Ectodermal cell (in vitro differentiated cells): Measurements from ENCODE around the gene ADARB1.

Experiments
- H3K27ac ChIP-seq: 2 replicates; pipeline ENCODE4 v1.7.0; 2013; ENCODE audit warnings: mild to moderate bottlenecking, low read depth, low read length; ENCODE audit not compliant: insufficient read depth, poor library complexity, severe bottlenecking
- H3K27me3 ChIP-seq: 2 replicates; pipeline ENCODE4 v1.7.0; 2013; ENCODE audit warnings: mild to moderate bottlenecking, low read length; ENCODE audit not compliant: insufficient read depth, control insufficient read depth, poor library complexity, severe bottlenecking
- H3K36me3 ChIP-seq: one replicate; pipeline ENCODE4 v1.7.0; 2013; ENCODE audit warnings: low read length; ENCODE audit not compliant: control insufficient read depth, insufficient read depth
- H3K4me1 ChIP-seq: one replicate; pipeline ENCODE4 v1.7.0; 2013; ENCODE audit warnings: low read length; ENCODE audit not compliant: control insufficient read depth, insufficient read depth
- H3K4me3 ChIP-seq: 2 replicates; pipeline ENCODE4 v1.7.0; 2013; ENCODE audit warnings: low read depth, low read length, control low read depth; ENCODE audit not compliant: insufficient read depth
- H3K9me3 ChIP-seq: 2 replicates; pipeline ENCODE4 v1.7.0; 2013; ENCODE audit warnings: mild to moderate bottlenecking, low read length, moderate library complexity; ENCODE audit not compliant: control insufficient read depth
- WGBS, 2 experiments: methylation state at CpG; one replicate each; pipeline ENCODE4 v1.1.7; 2013; ENCODE audit warnings: missing lambda C conversion rate in 2 of 2; 5-methylcytosine and 5-hydroxymethylcytosine counted together

Gene ADARB1

GRCh38 chr21:45211661-45212060 is 137.3 kb downstream of the ADARB1 start:
- Histone ChIP-seq H3K4me1 (no peaks in the 10 kb centered on the region), H3K4me3 (no peak overlapping the region), H3K36me3 (no peaks in the 10 kb centered on the region), H3K9me3 (no peaks in the 10 kb centered on the region), H3K27me3 (no peaks in the 10 kb centered on the region), H3K27ac (no peak overlapping the region)
- 88 to 90% methylated on average over 9 of the region's 9 CpGs for WGBS, 2 experiments

- no peak overlapping the region for H3K27ac ChIP-seq
- H3K9me3 ChIP-seq, result no peaks in the 10 kb centered on the region
- no peaks in the 10 kb centered on the region for H3K4me1 ChIP-seq
- H3K27me3 ChIP-seq, result no peaks in the 10 kb centered on the region
- WGBS, 2 experiments, result 97% methylated on average over 2 of the region's 2 CpGs; no CpG with 5 or more reads in 1 of the 2 experiments
- H3K36me3 ChIP-seq, result no peaks in the 10 kb centered on the region
- no peak overlapping the region for H3K4me3 ChIP-seq
Observed at GRCh38 chr21:45213392-45213791, 139.0 kb downstream of the ADARB1 start.

GRCh38 chr21:45215213-45215612 is 140.8 kb downstream of the ADARB1 start:
- H3K27me3 ChIP-seq, result no peaks in the 10 kb centered on the region
- no peaks in the 10 kb centered on the region for H3K36me3 ChIP-seq
- H3K4me1 ChIP-seq, result no peaks in the 10 kb centered on the region
- H3K9me3 ChIP-seq, result no peaks in the 10 kb centered on the region
- no peak overlapping the region for H3K4me3 ChIP-seq
- H3K27ac ChIP-seq, result no peak overlapping the region
- 87 to 90% methylated on average over 2 of the region's 2 CpGs for WGBS, 2 experiments

GRCh38 chr21:45217010-45217409 is 142.6 kb downstream of the ADARB1 start:
- no peaks in the 10 kb centered on the region for H3K9me3 ChIP-seq
- no peak overlapping the region for H3K4me3 ChIP-seq
- WGBS, 2 experiments, result no CpG with 5 or more reads among the region's 1 CpG
- H3K27me3 ChIP-seq, result no peaks in the 10 kb centered on the region
- H3K36me3 ChIP-seq, result no peaks in the 10 kb centered on the region
- no peaks in the 10 kb centered on the region for H3K4me1 ChIP-seq
- no peak overlapping the region for H3K27ac ChIP-seq

GRCh38 chr21:45219517-45219916 is 145.1 kb downstream of the ADARB1 start:
- Histone ChIP-seq H3K4me1 (no peaks in the 10 kb centered on the region), H3K27me3 (no peaks in the 10 kb centered on the region), H3K4me3 (no peak overlapping the region), H3K36me3 (no peaks in the 10 kb centered on the region), H3K9me3 (no peaks in the 10 kb centered on the region), H3K27ac (no peak overlapping the region)
- WGBS, 2 experiments, result 87 to 90% methylated on average over 6 of the region's 6 CpGs

- Histone ChIP-seq H3K4me1 (no peaks in the 10 kb centered on the region), H3K36me3 (no peaks in the 10 kb centered on the region), H3K4me3 (no peak overlapping the region), H3K9me3 (no peaks in the 10 kb centered on the region), H3K27me3 (no peaks in the 10 kb centered on the region), H3K27ac (no peak overlapping the region)
- 86 to 91% methylated on average over 4 of the region's 4 CpGs for WGBS, 2 experiments
Observed at GRCh38 chr21:45220071-45220481, 145.7 kb downstream of the ADARB1 start.

GRCh38 chr21:45220714-45221490 is 146.5 kb downstream of the ADARB1 start:
- no peak overlapping the region for H3K4me3 ChIP-seq
- H3K4me1 ChIP-seq, result no peaks in the 10 kb centered on the region
- no peak overlapping the region for H3K27ac ChIP-seq
- 93 to 95% methylated on average over 29 of the region's 29 CpGs for WGBS, 2 experiments
- no peaks in the 10 kb centered on the region for H3K36me3 ChIP-seq
- no peaks in the 10 kb centered on the region for H3K9me3 ChIP-seq
- no peaks in the 10 kb centered on the region for H3K27me3 ChIP-seq

- H3K4me3 ChIP-seq, result no peak overlapping the region
- H3K9me3 ChIP-seq, result no peaks in the 10 kb centered on the region
- no peak overlapping the region for H3K27ac ChIP-seq
- no peaks in the 10 kb centered on the region for H3K27me3 ChIP-seq
- H3K4me1 ChIP-seq, result no peaks in the 10 kb centered on the region
- WGBS, 2 experiments, result 95 to 96% methylated on average over 15 of the region's 15 CpGs
- H3K36me3 ChIP-seq, result no peaks in the 10 kb centered on the region
Observed at GRCh38 chr21:45222001-45222400, 147.6 kb downstream of the ADARB1 start.

GRCh38 chr21:45223236-45224185 is 149.1 kb downstream of the ADARB1 start:
- H3K4me1 ChIP-seq, result no peaks in the 10 kb centered on the region
- no peaks in the 10 kb centered on the region for H3K9me3 ChIP-seq
- 91 to 93% methylated on average over 36 of the region's 36 CpGs for WGBS, 2 experiments
- no peaks in the 10 kb centered on the region for H3K27me3 ChIP-seq
- no peak overlapping the region for H3K4me3 ChIP-seq
- H3K27ac ChIP-seq, result no peak overlapping the region
- H3K36me3 ChIP-seq, result no peaks in the 10 kb centered on the region
